NB4 (cell line): Measurements from ENCODE around the gene MBD5.

Experiments
- CTCF ChIP-seq: IDR thresholded peaks from one replicate; pipeline ENCODE4 v1.5.1; 2012; ENCODE audit warnings: low read depth, low read length
- MAX ChIP-seq: IDR thresholded peaks from 2 replicates; pipeline ENCODE4 v1.6.1; 2011; ENCODE audit warnings: low read depth, low read length
- MYC ChIP-seq: IDR thresholded peaks from 2 replicates; pipeline ENCODE4 v1.6.1; 2011; ENCODE audit warnings: low read depth, low read length
- POLR2A ChIP-seq: IDR thresholded peaks from 2 replicates; pipeline ENCODE4 v1.6.1; 2011; ENCODE audit warnings: mild to moderate bottlenecking; ENCODE audit not compliant: insufficient read length; ENCODE audit errors: extremely low read depth

DNA sequence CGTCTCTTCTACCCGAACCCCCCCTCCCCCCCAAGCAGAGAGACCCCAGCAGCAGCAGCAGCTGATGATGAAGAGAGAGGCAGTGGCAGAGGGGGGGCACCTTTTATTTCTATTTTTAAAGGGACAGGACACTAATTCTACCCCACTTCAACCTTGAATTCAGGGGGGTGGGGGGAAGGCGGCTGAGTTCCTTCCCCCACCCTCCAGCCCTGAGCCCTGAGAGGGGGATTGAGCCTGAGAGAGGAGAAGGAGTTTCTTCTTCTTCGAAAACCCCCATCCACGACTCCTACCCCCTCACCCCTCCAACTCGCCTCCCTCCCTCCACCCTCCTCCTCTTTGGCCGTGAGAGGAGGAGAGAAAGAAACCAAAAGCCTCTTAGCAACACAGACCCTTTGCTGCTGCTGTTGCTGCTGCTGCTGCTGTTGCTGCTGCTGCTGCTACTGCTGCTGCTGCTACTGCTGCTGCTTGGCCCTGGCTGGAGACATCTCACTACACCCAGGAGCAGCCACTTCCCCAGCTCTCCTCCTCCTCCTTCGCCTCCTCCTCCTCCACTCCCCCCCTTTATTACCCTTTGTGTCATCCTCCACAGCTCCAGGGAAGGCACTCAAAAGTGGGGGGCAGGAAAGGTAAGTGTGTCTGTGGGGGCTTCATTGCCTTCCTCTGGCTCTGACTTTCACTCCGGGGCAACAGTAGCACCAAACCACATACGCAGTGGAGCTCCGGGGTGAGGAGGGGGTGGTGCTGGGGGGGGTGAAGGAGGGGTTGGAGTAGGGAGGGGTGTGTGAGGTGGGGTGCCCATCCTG is at the start of gene MBD5:
- TF ChIP-seq MAX, result no peak
- no peak for TF ChIP-seq CTCF
- TF ChIP-seq POLR2A, result no peak
- no peak for TF ChIP-seq MYC
